CD8-positive, alpha-beta memory T cell (primary cell): ENCODE data around the gene SLC25A52. TPM values are rescaled to one million over a fixed set of nuclear protein-coding genes. Genes with fewer than 3 reads are reported as not detected.
A peak's percentile ranks its signal among the peaks of the same experiment; 100 is the strongest.

Experiments
- CTCF ChIA-PET: fragments of 350-600 bp; sonication (Branson Sonifier 250); formaldehyde crosslinking; loops from one replicate; lab custom pipeline; 2021; ENCODE audit warnings: antibody characterized with exemption; lab: Charles Lee
- POLR2A ChIA-PET: fragments of 350-600 bp; sonication (Branson Sonifier 250); formaldehyde crosslinking; loops from one replicate; lab custom pipeline; 2021; ENCODE audit warnings: antibody characterized with exemption; lab: Charles Lee
- DNase-seq, 5 donors: peaks; one replicate each; pipeline versions ENCODE4 v3.0.0 to v3.0.0-alpha.2; 2020 to 2022; ENCODE audit warnings: mixed read lengths in 1 of 5
- H3K27ac ChIP-seq: one replicate; pipeline ENCODE4 v1.7.0; 2013; ENCODE audit warnings: low read depth, mild to moderate bottlenecking, low read length, moderate library complexity
- H3K27me3 ChIP-seq: 2 replicates; pipeline ENCODE4 v1.7.0; 2013; ENCODE audit warnings: low read length, mild to moderate bottlenecking; ENCODE audit not compliant: insufficient read depth, poor library complexity, severe bottlenecking
- H3K36me3 ChIP-seq: 2 replicates; pipeline ENCODE4 v1.7.0; 2013; ENCODE audit warnings: mild to moderate bottlenecking, low read length, moderate library complexity; ENCODE audit not compliant: insufficient read depth
- H3K4me1 ChIP-seq: 2 replicates; pipeline ENCODE4 v1.7.0; 2013; ENCODE audit warnings: mild to moderate bottlenecking, low read length, moderate library complexity; ENCODE audit not compliant: insufficient read depth
- H3K4me3 ChIP-seq: 2 replicates; pipeline ENCODE4 v1.7.0; 2013; ENCODE audit warnings: mild to moderate bottlenecking, low read length
- H3K9me3 ChIP-seq: 2 replicates; pipeline ENCODE4 v1.7.0; 2013; ENCODE audit warnings: mild to moderate bottlenecking, low read length
- H3K27ac Mint-ChIP-seq, 8 donors: one replicate each; pipeline ENCODE4 v1.8.0; 2020 to 2021; ENCODE audit warnings: mixed read lengths in 8 of 8, mild to moderate bottlenecking in 6 of 8, inconsistent platforms in 3 of 8, moderate library complexity in 3 of 8
- H3K27me3 Mint-ChIP-seq, 2 donors: one replicate each; pipeline ENCODE4 v1.8.0; 2020 to 2021; ENCODE audit warnings: mixed read lengths in 2 of 2, mild to moderate bottlenecking in 1 of 2, moderate library complexity in 1 of 2
- H3K36me3 Mint-ChIP-seq, 3 donors: one replicate each; pipeline ENCODE4 v1.8.0; 2020 to 2021; ENCODE audit warnings: mixed read lengths in 3 of 3, inconsistent platforms in 1 of 3, mild to moderate bottlenecking in 1 of 3
- H3K4me1 Mint-ChIP-seq, 3 donors: one replicate each; pipeline ENCODE4 v1.8.0; 2020 to 2021; ENCODE audit warnings: mixed read lengths in 3 of 3, inconsistent platforms in 1 of 3, mild to moderate bottlenecking in 1 of 3
- H3K4me3 Mint-ChIP-seq, 7 donors: one replicate each; pipeline ENCODE4 v1.8.0; 2020 to 2021; ENCODE audit warnings: mixed read lengths in 7 of 7, mild to moderate bottlenecking in 6 of 7, moderate library complexity in 4 of 7, inconsistent platforms in 2 of 7
- H3K9me3 Mint-ChIP-seq, 5 donors: one replicate each; pipeline ENCODE4 v1.8.0; 2020 to 2022; ENCODE audit warnings: mixed read lengths in 5 of 5, mild to moderate bottlenecking in 3 of 5, moderate library complexity in 2 of 5, inconsistent platforms in 1 of 5
- polyA plus RNA-seq: library from polyadenylated mRNA; unstranded; fragments of 300-500 nt; fragmentation: Illumina TruSeq; gene quantifications from one replicate; pipeline ENCODE4 v1.2.3, GENCODE V29; 2021
- total RNA-seq, 2 experiments: library from RNA; stranded (reverse); gene quantifications; one replicate each; pipeline ENCODE4 v1.2.3, GENCODE V29; 2021

SLC25A52 gene
- total and polyA plus RNA-seq, 3 experiments from 2014 or later = 0.22 TPM; not detected in 2

GRCh38 chr18:31721601-31722000, 39.1 kb downstream of the SLC25A52 start:
- Histone ChIP-seq H3K9me3 (no peaks in the 10 kb centered on the region), H3K27ac (no peak overlapping the region), H3K4me1 (no peaks in the 10 kb centered on the region), H3K4me3 (no peak overlapping the region), H3K27me3 (peaks cover 4% of the 10 kb centered on the region), H3K36me3 (no peaks in the 10 kb centered on the region)
- Mint-ChIP-seq H3K27ac (no peak overlapping the region), H3K4me3 (no peak overlapping the region), H3K36me3 (no peaks in the 10 kb centered on the region), H3K27me3 (peaks cover 10 to 33% of the 10 kb centered on the region in 2 donors), H3K9me3 (peaks cover 8 to 13% (median 10%) of the 10 kb centered on the region in 5 donors), H3K4me1 (peaks cover 0 to 6% (median 2%) of the 10 kb centered on the region in 3 donors)
- POLR2A ChIA-PET = no interaction called here
- CTCF ChIA-PET = interaction anchor here (2.1 kb wide), 2 partner anchors 7 to 165 kb away, joined by 6 to 10 read pairs; no protein-coding TSS in a partner anchor
- no peak for DNase-seq

DNA sequence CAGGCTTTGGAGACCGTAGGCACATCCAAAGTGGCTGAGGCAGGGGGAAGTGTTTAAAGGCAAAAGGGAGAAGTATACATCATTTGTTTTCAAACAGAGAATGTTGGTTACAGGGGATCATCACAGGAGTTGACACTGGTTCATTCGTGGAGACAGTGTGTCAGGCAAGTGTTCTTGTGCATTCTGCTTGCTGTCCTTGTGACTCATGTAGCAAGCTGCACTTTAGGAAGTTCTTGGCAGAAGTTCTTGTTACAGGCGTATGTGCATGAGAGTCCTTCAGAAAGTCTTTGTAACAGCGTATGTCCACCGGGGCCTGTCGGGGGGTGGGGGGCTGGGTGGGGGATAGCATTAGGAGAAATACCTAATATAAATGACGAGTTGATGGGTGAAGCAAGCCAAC, 39.8 kb downstream of the SLC25A52 start:
- H3K4me3 Mint-ChIP-seq = no peak overlapping the region
- no peaks in the 10 kb centered on the region for H3K9me3 ChIP-seq
- ChIA-PET CTCF (interaction anchor here (1.2 kb wide), 1 partner anchor 161 kb away, joined by 3 read pairs; no protein-coding TSS in a partner anchor), POLR2A (no interaction called here)
- no peaks in the 10 kb centered on the region for H3K4me1 ChIP-seq
- peaks cover 0 to 6% (median 2%) of the 10 kb centered on the region in 3 donors for H3K4me1 Mint-ChIP-seq
- no peaks in the 10 kb centered on the region for H3K36me3 Mint-ChIP-seq
- H3K27me3 ChIP-seq = peaks cover 4% of the 10 kb centered on the region
- H3K4me3 ChIP-seq = no peak overlapping the region
- no peak overlapping the region for H3K27ac ChIP-seq
- no peaks in the 10 kb centered on the region for H3K36me3 ChIP-seq
- no peak for DNase-seq
- H3K27me3 Mint-ChIP-seq = peaks cover 10 to 36% of the 10 kb centered on the region in 2 donors
- H3K9me3 Mint-ChIP-seq = peaks cover 8 to 13% (median 10%) of the 10 kb centered on the region in 5 donors
- no peak overlapping the region for H3K27ac Mint-ChIP-seq

DNA sequence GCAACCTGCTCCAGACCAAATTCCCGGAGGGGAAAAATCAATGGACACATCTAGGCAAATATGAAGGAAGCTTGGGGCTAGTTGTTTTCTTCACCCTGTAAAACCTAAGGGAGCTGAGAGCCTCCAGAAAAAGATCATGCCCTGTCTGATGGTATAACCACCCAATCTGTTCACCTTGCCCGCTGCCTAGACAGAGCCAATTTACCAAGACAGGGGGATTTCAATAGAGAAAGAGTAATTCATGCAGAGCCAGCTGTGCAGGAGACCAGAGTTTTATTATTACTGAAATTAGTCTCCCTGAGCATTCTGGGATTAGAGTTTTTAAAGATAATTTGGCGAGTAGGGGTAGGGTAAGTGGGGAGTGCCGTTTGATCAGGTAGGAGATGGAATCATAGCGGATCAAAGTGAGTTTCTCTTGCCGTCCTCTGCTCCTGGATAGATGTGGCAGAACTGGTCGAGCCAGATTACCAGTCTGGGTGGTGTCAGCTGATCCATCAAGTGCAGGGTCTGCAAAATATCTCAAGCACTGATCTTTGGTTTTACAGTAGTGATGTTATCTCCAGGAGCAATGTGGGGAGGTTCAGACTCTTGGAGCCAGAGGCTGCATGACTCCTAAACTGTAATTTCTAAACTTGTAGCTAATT, 41.2 kb downstream of the SLC25A52 start:
- Mint-ChIP-seq H3K9me3 (peaks cover 8 to 13% (median 10%) of the 10 kb centered on the region in 5 donors), H3K27ac (no peak overlapping the region), H3K27me3 (peaks cover 9 to 26% of the 10 kb centered on the region in 2 donors), H3K4me3 (no peak overlapping the region), H3K36me3 (no peaks in the 10 kb centered on the region), H3K4me1 (peaks cover 0 to 3% (median 2%) of the 10 kb centered on the region in 3 donors)
- no peaks in the 10 kb centered on the region for H3K36me3 ChIP-seq
- DNase-seq = no peak
- ChIA-PET POLR2A (no interaction called here), CTCF (interaction anchor here (1.2 to 1.3 kb wide), 2 partner anchors 13 to 159 kb away, joined by 3 to 4 read pairs; no protein-coding TSS in a partner anchor)
- H3K27me3 ChIP-seq = no peaks in the 10 kb centered on the region
- no peaks in the 10 kb centered on the region for H3K9me3 ChIP-seq
- H3K4me3 ChIP-seq = no peak overlapping the region
- no peak overlapping the region for H3K27ac ChIP-seq
- no peaks in the 10 kb centered on the region for H3K4me1 ChIP-seq

DNA sequence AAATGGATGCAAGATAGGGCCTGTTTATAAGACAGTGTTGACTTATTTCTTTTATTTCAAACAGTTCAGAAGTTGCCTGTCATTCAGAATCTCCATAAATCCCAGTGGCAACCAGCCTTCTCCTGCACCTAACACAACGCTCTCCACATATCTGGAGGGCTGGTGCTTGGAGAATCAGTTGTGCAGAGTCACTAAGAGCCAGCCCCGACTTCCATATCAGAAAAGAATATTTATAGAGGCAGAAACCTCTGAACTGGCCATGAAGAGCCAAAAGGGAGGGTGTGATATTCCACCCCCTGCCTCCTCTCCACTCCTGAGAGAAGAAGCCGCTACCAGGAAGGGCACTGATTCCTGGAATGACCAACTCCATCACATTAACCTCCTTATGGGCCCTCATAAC, 42.3 kb downstream of the SLC25A52 start:
- Histone ChIP-seq H3K4me1 (no peaks in the 10 kb centered on the region), H3K27ac (no peak overlapping the region), H3K27me3 (no peaks in the 10 kb centered on the region), H3K36me3 (no peaks in the 10 kb centered on the region), H3K4me3 (no peak overlapping the region), H3K9me3 (no peaks in the 10 kb centered on the region)
- Mint-ChIP-seq H3K27ac (no peak overlapping the region), H3K36me3 (no peaks in the 10 kb centered on the region), H3K4me3 (no peak overlapping the region), H3K27me3 (peaks cover 6 to 15% of the 10 kb centered on the region in 2 donors), H3K9me3 (peaks cover 8 to 13% (median 10%) of the 10 kb centered on the region in 5 donors), H3K4me1 (no peaks in the 10 kb centered on the region)
- POLR2A ChIA-PET = no interaction called here
- CTCF ChIA-PET = no interaction called here
- no peak for DNase-seq

GRCh38 chr18:31716362-31716761, 44.3 kb downstream of the SLC25A52 start:
- no peaks in the 10 kb centered on the region for H3K9me3 ChIP-seq
- ChIA-PET CTCF (interaction anchor here (1.0 kb wide), 1 partner anchor 13 kb away, joined by 4 read pairs; no protein-coding TSS in a partner anchor), POLR2A (no interaction called here)
- no peaks in the 10 kb centered on the region for H3K27me3 ChIP-seq
- H3K36me3 ChIP-seq = no peaks in the 10 kb centered on the region
- peaks cover 8 to 13% (median 10%) of the 10 kb centered on the region in 5 donors for H3K9me3 Mint-ChIP-seq
- no peak for DNase-seq
- peaks cover 4 to 8% of the 10 kb centered on the region in 2 donors for H3K27me3 Mint-ChIP-seq
- H3K4me1 Mint-ChIP-seq = no peaks in the 10 kb centered on the region
- no peaks in the 10 kb centered on the region for H3K36me3 Mint-ChIP-seq
- H3K4me3 Mint-ChIP-seq = no peak overlapping the region
- no peak overlapping the region for H3K27ac Mint-ChIP-seq
- no peak overlapping the region for H3K4me3 ChIP-seq
- no peak overlapping the region for H3K27ac ChIP-seq
- no peaks in the 10 kb centered on the region for H3K4me1 ChIP-seq

GRCh38 chr18:31711365-31712172, 49.1 kb downstream of the SLC25A52 start:
- H3K4me3 Mint-ChIP-seq = no peak overlapping the region
- Histone ChIP-seq H3K36me3 (no peaks in the 10 kb centered on the region), H3K4me3 (no peak overlapping the region), H3K27me3 (no peaks in the 10 kb centered on the region), H3K4me1 (no peaks in the 10 kb centered on the region), H3K9me3 (no peaks in the 10 kb centered on the region), H3K27ac (no peak overlapping the region)
- no peak overlapping the region for H3K27ac Mint-ChIP-seq
- no peaks in the 10 kb centered on the region for H3K36me3 Mint-ChIP-seq
- no peaks in the 10 kb centered on the region for H3K4me1 Mint-ChIP-seq
- DNase-seq = no peak
- ChIA-PET POLR2A (no interaction called here), CTCF (no interaction called here)
- H3K9me3 Mint-ChIP-seq = peaks cover 0 to 3% (median 0%) of the 10 kb centered on the region in 5 donors
- H3K27me3 Mint-ChIP-seq = peaks cover 0 to 25% of the 10 kb centered on the region in 2 donors

DNA sequence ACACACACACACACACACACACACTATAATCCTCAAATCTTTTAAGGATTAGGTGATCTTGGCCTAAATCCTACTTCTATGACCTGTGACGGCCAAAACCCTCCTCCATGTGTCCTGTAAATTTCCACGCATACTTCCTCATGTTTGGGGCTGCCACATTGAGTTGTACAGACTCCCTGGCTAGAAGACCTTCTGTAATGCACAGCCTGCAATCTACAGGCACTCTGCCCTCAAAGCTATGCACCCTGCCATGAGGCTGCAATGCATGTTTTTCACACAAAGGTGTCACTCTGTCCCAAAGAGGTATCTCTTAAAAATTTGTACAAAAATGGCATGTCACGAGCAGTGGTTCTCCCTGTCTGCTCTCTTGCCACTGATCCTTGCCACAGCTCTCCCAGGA, 49.9 kb downstream of the SLC25A52 start:
- POLR2A ChIA-PET = no interaction called here

More for the DNA sequence above, 49.9 kb downstream of the SLC25A52 start:
- Mint-ChIP-seq H3K4me1 (no peaks in the 10 kb centered on the region), H3K27me3 (peaks cover 0 to 19% of the 10 kb centered on the region in 2 donors), H3K9me3 (peaks cover 0 to 3% (median 0%) of the 10 kb centered on the region in 5 donors), H3K27ac (peak overlapping the region in 1 of 8 donors; percentile 2), H3K36me3 (no peaks in the 10 kb centered on the region), H3K4me3 (no peak overlapping the region)
- H3K27me3 ChIP-seq = no peaks in the 10 kb centered on the region
- H3K9me3 ChIP-seq = no peaks in the 10 kb centered on the region
- no peaks in the 10 kb centered on the region for H3K36me3 ChIP-seq
- H3K4me1 ChIP-seq = no peaks in the 10 kb centered on the region
- CTCF ChIA-PET = no interaction called here
- no peak overlapping the region for H3K27ac ChIP-seq
- no peak for DNase-seq
- H3K4me3 ChIP-seq = no peak overlapping the region
